ENCODE results near the gene SCN3B. TPM values are rescaled to one million over a fixed set of nuclear protein-coding genes. Genes with fewer than 3 reads are reported as not detected.

SCN3B gene, protein sequence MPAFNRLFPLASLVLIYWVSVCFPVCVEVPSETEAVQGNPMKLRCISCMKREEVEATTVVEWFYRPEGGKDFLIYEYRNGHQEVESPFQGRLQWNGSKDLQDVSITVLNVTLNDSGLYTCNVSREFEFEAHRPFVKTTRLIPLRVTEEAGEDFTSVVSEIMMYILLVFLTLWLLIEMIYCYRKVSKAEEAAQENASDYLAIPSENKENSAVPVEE
- total RNA-seq (2021), result 0.64 and 0.77 TPM in 2 replicates
- long read RNA-seq, result 0 reads

DNA sequence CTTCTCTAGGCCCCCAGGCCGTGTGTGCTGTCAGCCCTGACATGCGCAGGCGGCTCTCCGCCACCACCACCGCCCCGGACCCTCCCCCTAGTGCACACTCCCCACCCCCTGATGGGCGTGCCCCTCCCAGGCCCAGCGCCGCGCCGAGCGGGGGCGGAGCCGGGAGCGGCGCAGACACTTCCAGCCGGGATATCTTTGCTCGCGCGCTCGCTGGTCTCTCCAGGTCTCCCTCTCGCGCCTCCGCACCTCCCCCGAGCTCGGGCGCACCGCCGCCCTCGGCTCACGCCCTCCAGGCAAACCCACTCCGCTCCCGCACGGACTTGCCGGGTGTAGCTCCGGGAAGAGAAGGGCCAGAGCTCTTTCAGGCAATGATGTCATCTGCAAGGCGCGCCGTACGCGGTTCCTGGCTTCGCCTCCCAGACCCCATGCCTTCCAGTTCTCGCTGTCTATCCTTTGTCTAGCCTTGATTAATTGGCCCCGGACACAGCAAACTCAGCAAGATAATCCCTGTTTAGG lies at the start of gene SCN3B:
SCN3B (minus strand) TSS at position 59 of the 516 bp plus-strand sequence. CDS start 823 bp downstream, outside the sequence.
- Histone ChIP-seq H4K20me1 (ENCODE audit: control insufficient read depth, insufficient read depth, insufficient read length) (no peaks in the 10 kb centered on the region), H3K79me2 (ENCODE audit: insufficient read depth, low read length) (no peaks in the 10 kb centered on the region), H3K9ac (ENCODE audit: extremely low read depth, insufficient read length, low read length) (peak within 1 kb of the TSS; percentile 1), H3K23ac (ENCODE audit: insufficient read length, low read depth, low read length) (no peak within 1 kb of the TSS), H3K9me3 (ENCODE audit: control insufficient read depth, low read depth, low read length) (no peaks in the 10 kb centered on the region), H3K4me2 (ENCODE audit: insufficient read depth, insufficient read length, low read length) (peak within 1 kb of the TSS; percentile 79), H2AFZ (ENCODE audit: low read length) (no peak within 1 kb of the TSS), H2BK12ac (ENCODE audit: insufficient read length, low read depth, low read length) (no peak within 1 kb of the TSS), H2BK5ac (ENCODE audit: insufficient read length, low read length) (no peak within 1 kb of the TSS), H3K4ac (ENCODE audit: low read depth, low read length) (no peak within 1 kb of the TSS), H4K8ac (replicated peaks; ENCODE audit: insufficient read length, low read depth, low read length) (no peak within 1 kb of the TSS), H3K27me3 (ENCODE audit: insufficient read depth, low read length) (peaks cover 10% of the 10 kb centered on the region; the same call in 1 of the 2 replicates), H2BK20ac (ENCODE audit: low read depth, low read length, poor library complexity, severe bottlenecking) (no peak within 1 kb of the TSS), H3K14ac (ENCODE audit: insufficient read depth, low read length) (peak within 1 kb of the TSS; percentile 23; the same call in 1 of the 2 replicates), H3K23me2 (ENCODE audit: insufficient read length, low read depth, low read length, poor library complexity, severe bottlenecking) (peaks cover 15% of the 10 kb centered on the region), H2BK15ac (ENCODE audit: low read depth, low read length) (no peak within 1 kb of the TSS), H4K5ac (ENCODE audit: insufficient read length, low read depth, low read length) (no peak within 1 kb of the TSS), H3K27ac (ENCODE audit: insufficient read length, low read depth, low read length) (no peak within 1 kb of the TSS), H3K4me1 (ENCODE audit: insufficient read depth, low read length) (peaks cover 2% of the 10 kb centered on the region; the same call in 1 of the 2 replicates), H3K18ac (ENCODE audit: insufficient read length, low read depth, low read length) (peak within 1 kb of the TSS; percentile 28), H2BK120ac (ENCODE audit: low read depth, low read length, poor library complexity, severe bottlenecking) (no peak within 1 kb of the TSS), H3T11ph (ENCODE audit: low read length) (no peak within 1 kb of the TSS), H2AK5ac (ENCODE audit: insufficient read length, low read length) (no peak within 1 kb of the TSS), H3K56ac (ENCODE audit: insufficient read length, low read depth, low read length) (no peak within 1 kb of the TSS), H4K91ac (ENCODE audit: insufficient read length, low read depth, low read length) (no peak within 1 kb of the TSS), H3K79me1 (ENCODE audit: insufficient read depth, low read depth, low read length, poor library complexity, severe bottlenecking) (no peaks in the 10 kb centered on the region)
- no peak for TF ChIP-seq CTCF (conservative IDR thresholded peaks at IDR 0.05)
- H3K4me3 Mint-ChIP-seq, result peak within 1 kb of the TSS; percentile 81 to 88
- peak; percentile 89 for DNase-seq
- H3K9me3 Mint-ChIP-seq, result no peaks in the 10 kb centered on the region
- WGBS (ENCODE audit: extremely low coverage, insufficient read length, low lambda C conversion rate), result no CpG with 5 or more reads among the region's 44 CpGs
- H3K36me3 Mint-ChIP-seq (ENCODE audit: insufficient read depth in 1 of 3, low read depth in 3 of 3), result no peaks in the 10 kb centered on the region
- H3K27me3 Mint-ChIP-seq (ENCODE audit: low read depth), result peaks cover 61% of the 10 kb centered on the region
- H3K4me1 Mint-ChIP-seq, result peaks cover 11 to 12% of the 10 kb centered on the region in 2 experiments
- H3K27ac Mint-ChIP-seq, result no peak within 1 kb of the TSS; a peak in 1 of 7 replicates

Data from H9 (cell line).